Right atrium auricular region (tissue), 2 donors: ENCODE data around the gene PAX5. TPM values are rescaled to one million over a fixed set of nuclear protein-coding genes. Genes with fewer than 3 reads are reported as not detected.

Source experiments
- DNase-seq: peaks from one replicate; pipeline ENCODE4 v3.0.0-alpha.2; 2019; ENCODE audit warnings: low spot score
- H3K27ac ChIP-seq, 2 donors: fragments of 200-600 bp; sonication (generic); 1 replicate in 1 of 2; 2 replicates in 1 of 2; pipeline ENCODE4 v1.5.1; 2016 to 2019
- H3K27me3 ChIP-seq, 2 donors: fragments of 200-600 bp; sonication (generic); one replicate each; pipeline versions ENCODE4 v1.5.1 to v1.6.0; 2017 to 2019
- H3K36me3 ChIP-seq: fragments of 200-600 bp; sonication (generic); one replicate; pipeline ENCODE4 v1.5.1; 2016
- H3K4me1 ChIP-seq, 2 donors: fragments of 200-600 bp; sonication (generic); one replicate each; pipeline versions ENCODE4 v1.5.1 to v1.6.0; 2017 to 2019
- H3K4me3 ChIP-seq, 2 donors: fragments of 200-600 bp; sonication (generic); 1 replicate in 1 of 2; 2 replicates in 1 of 2; pipeline ENCODE4 v1.5.1; 2017 to 2019; ENCODE audit warnings: mild to moderate bottlenecking in 1 of 2, moderate library complexity in 1 of 2
- H3K9me3 ChIP-seq, 2 donors: fragments of 200-600 bp; sonication (generic); one replicate each; pipeline ENCODE4 v1.5.1; 2019
- total RNA-seq, 2 donors: library from RNA; depleted of rRNA; stranded (reverse); fragments of >200 nt; gene quantifications; one replicate each; pipeline ENCODE4 v1.1.0, GENCODE V29; 2016
- TF ChIP-seq, protein P1 (sequence below), 2 donors: fragments of 200-600 bp; sonication (generic); IDR thresholded peaks; one replicate each; pipeline ENCODE4 v1.5.1; 2019; ENCODE audit warnings: antibody characterized with exemption in 2 of 2

The PAX5 gene
- total RNA-seq, 2 donors from 2014 or later, result 0.59 TPM; not detected in 1

DNA sequence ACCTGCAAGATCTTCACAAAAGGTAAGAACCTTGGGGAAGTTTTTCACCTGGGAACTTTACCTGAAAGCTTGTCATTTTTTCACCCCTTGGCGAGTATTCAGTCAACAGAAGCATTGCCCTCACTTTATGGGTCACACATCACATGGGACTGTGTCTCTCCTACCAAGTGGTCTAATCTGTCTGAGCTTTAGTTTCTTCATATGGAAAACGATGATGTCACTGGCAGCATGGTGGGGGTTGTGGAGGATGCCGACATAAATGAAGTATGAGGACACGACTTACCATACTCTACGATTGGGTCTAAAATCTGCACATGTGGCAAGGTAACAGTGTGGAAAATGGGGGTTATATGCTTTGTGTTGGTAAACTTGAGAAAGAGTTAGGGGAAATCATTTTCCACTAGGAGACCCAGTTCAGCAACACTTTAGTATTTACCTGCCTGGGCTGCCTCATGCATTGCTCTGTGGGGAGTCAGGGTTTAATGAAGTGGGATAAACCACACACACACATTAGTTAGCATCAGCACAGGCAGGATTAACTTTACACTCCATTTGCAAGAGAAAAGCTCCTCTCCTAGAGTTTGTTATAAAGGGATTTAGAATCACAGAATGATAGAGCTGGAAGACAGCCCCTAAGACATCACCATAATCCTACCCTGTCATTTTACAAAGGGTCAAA lies 19.8 kb upstream of the PAX5 start:
- no peaks in the 10 kb centered on the region for H3K9me3 ChIP-seq
- DNase-seq, result no peak
- H3K36me3 ChIP-seq, result no peaks in the 10 kb centered on the region
- TF ChIP-seq, protein P1, sequence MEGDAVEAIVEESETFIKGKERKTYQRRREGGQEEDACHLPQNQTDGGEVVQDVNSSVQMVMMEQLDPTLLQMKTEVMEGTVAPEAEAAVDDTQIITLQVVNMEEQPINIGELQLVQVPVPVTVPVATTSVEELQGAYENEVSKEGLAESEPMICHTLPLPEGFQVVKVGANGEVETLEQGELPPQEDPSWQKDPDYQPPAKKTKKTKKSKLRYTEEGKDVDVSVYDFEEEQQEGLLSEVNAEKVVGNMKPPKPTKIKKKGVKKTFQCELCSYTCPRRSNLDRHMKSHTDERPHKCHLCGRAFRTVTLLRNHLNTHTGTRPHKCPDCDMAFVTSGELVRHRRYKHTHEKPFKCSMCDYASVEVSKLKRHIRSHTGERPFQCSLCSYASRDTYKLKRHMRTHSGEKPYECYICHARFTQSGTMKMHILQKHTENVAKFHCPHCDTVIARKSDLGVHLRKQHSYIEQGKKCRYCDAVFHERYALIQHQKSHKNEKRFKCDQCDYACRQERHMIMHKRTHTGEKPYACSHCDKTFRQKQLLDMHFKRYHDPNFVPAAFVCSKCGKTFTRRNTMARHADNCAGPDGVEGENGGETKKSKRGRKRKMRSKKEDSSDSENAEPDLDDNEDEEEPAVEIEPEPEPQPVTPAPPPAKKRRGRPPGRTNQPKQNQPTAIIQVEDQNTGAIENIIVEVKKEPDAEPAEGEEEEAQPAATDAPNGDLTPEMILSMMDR (IDR thresholded peaks at IDR 0.05), result no peak
- H3K4me1 ChIP-seq, result no peaks in the 10 kb centered on the region
- H3K4me3 ChIP-seq, result no peak overlapping the region
- no peaks in the 10 kb centered on the region for H3K27me3 ChIP-seq
- H3K27ac ChIP-seq, result no peak overlapping the region

DNA sequence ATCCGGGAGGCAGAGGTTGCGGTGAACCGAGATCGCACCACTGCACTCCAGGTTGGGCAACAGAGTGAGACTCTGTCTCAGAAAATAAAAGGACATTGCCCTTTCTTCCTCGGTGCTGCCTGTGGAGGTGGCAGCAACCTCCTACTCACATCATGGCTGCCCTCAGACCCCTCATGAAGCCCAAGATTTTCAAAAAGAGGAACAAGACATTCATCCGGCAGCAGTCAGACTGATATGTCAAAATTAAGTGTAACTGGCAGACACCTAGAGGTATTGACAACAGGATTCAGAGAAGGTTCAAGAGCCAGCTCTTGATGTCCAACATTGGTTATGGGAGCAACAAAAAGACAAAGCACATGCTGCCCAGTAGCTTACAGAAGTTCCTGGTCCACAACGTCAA lies 12.6 kb upstream of the PAX5 start:
- TF ChIP-seq, protein P1 (IDR thresholded peaks at IDR 0.05), result no peak
- H3K4me1 ChIP-seq, result no peaks in the 10 kb centered on the region
- H3K36me3 ChIP-seq, result no peaks in the 10 kb centered on the region
- no peak overlapping the region for H3K27ac ChIP-seq
- H3K4me3 ChIP-seq, result no peak overlapping the region
- no peak for DNase-seq
- H3K9me3 ChIP-seq, result no peaks in the 10 kb centered on the region
- no peaks in the 10 kb centered on the region for H3K27me3 ChIP-seq

DNA sequence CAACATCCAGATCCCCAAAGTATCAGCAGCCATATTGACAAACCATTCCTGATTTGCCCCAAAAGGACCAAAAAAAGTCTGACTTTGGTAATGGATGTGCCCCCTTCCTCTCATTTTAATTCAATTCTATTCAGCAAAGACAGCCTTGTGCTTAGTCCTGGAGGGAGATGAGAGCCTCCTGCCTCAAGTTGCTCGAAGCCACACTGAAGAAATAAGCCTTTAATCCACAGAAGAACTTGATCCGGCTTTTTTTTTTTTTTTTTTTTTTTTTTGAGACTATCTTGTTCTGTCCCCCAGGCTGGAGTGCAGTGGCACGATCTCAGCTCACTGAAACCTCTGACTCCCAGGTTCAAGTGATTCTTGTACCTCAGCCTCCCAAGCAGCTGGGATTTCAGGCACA lies 8.4 kb upstream of the PAX5 start:
- H3K36me3 ChIP-seq, result no peaks in the 10 kb centered on the region
- TF ChIP-seq, protein P1 (IDR thresholded peaks at IDR 0.05), result no peak
- peaks cover 0 to 8% of the 10 kb centered on the region in 2 donors for H3K4me1 ChIP-seq
- H3K4me3 ChIP-seq, result no peak overlapping the region
- H3K9me3 ChIP-seq, result no peaks in the 10 kb centered on the region
- H3K27ac ChIP-seq, result no peak overlapping the region
- DNase-seq, result no peak
- peaks cover 16 to 24% of the 10 kb centered on the region in 2 donors for H3K27me3 ChIP-seq

DNA sequence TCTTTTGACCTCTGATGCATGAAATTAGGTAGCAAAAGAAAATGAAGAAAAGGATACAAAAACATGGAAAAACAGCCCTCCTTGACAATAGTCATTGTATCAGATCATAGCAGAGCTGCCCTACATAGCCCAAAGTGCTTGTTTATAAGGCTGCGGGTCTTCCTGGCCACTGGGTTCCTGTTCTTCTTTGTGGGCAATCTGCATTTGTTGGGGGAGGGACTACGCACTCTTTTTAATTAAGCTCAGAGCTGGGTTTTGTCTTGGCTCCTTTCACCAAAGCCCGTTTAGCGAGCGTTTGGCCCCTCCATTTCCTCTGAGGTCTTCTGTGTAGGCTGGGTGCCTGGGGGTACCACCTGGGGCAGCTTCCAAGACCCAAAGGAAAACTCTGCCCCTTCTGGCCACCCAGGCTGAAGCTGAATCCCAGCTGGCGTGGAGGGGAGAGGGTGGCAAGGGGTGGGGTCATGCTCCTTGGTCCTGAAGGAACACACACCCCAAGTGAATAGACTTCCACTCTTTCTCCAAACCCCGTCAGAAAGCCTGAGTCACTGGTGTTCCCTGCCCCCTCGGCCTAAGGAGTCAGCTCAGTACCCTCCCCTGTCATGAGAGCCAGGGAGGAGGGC lies 6.5 kb upstream of the PAX5 start:
- TF ChIP-seq, protein P1 (IDR thresholded peaks at IDR 0.05), result no peak
- H3K27me3 ChIP-seq, result peaks cover 33 to 42% of the 10 kb centered on the region in 2 donors

DNA sequence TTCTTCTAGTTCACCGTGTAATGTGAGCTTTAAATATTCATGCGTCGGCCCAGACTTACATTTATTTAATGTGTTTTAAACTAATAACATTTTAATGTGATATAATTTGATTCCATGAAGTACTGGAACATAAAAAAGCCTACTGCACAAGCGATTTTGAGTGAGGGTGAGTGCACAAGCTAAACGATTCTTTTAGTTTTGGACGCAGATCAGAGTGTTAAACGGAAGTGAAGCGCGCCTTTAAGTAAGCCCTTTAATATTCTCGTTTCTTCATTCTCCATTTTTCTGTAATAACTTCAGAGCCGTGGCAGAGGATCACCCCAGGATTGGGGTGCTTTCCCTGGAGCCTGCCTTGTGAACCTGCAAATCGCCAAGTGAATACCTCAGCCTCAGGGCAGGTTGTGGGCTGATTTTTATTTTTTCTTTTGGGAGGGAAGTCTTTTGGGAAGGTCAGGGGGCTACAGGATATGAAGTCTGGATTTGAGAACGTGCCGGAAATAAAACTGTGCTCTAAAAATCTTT lies 4.9 kb upstream of the PAX5 start:
- Histone ChIP-seq H3K27me3 (peaks cover 47 to 58% of the 10 kb centered on the region in 2 donors), H3K27ac (no peak overlapping the region), H3K9me3 (no peaks in the 10 kb centered on the region), H3K4me3 (no peak overlapping the region), H3K4me1 (peaks cover 0 to 40% of the 10 kb centered on the region in 2 donors), H3K36me3 (no peaks in the 10 kb centered on the region)
- no peak for DNase-seq
- TF ChIP-seq, protein P1 (IDR thresholded peaks at IDR 0.05), result no peak

More for the DNA sequence above, 6.5 kb upstream of the PAX5 start:
- H3K4me1 ChIP-seq, result peaks cover 0 to 26% of the 10 kb centered on the region in 2 donors
- no peak for DNase-seq
- H3K4me3 ChIP-seq, result no peak overlapping the region
- H3K27ac ChIP-seq, result no peak overlapping the region
- H3K9me3 ChIP-seq, result no peaks in the 10 kb centered on the region
- no peaks in the 10 kb centered on the region for H3K36me3 ChIP-seq
